Body of pancreas (tissue), 4 donors: ENCODE measurements around the gene DOK1.

ENCODE experiments used
- POLR2A ChIP-seq, 3 donors: fragments of 450-650 bp; IDR thresholded peaks; one replicate each; pipeline ENCODE4 v1.6.1; 2016; ENCODE audit warnings: antibody characterized with exemption in 3 of 3, mild to moderate bottlenecking in 2 of 3
- TF ChIP-seq, protein P1 (sequence below), 7 experiments: fragments of 450-650 bp in 4 of 7; fragments of 200-600 bp in 3 of 7; sonication (generic) in 3 of 7; IDR thresholded peaks; one replicate each; pipeline ENCODE4 v1.5.1; 2016 to 2019; ENCODE audit warnings: antibody characterized with exemption in 7 of 7

DNA sequence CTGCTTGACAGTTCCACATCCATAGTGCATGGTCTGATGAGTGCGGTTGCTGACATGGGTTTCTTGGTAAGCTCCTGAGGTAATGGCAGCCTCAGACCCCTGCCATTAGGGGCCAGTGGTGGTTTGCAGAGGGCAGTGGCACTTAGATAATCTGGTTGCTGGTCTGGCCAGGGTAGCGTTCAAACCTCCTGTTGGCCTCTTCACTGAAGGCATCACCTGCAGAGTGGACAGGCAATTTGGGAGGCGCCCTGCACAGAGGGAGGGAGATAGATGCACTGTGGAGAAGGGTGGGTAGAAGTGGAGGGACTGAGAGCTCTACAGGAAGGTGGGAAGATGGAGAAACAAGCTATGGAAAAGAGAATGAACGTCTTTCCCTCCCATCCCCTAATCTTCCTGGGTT lies 21.1 kb upstream of the DOK1 start:
- TF ChIP-seq, protein P1, sequence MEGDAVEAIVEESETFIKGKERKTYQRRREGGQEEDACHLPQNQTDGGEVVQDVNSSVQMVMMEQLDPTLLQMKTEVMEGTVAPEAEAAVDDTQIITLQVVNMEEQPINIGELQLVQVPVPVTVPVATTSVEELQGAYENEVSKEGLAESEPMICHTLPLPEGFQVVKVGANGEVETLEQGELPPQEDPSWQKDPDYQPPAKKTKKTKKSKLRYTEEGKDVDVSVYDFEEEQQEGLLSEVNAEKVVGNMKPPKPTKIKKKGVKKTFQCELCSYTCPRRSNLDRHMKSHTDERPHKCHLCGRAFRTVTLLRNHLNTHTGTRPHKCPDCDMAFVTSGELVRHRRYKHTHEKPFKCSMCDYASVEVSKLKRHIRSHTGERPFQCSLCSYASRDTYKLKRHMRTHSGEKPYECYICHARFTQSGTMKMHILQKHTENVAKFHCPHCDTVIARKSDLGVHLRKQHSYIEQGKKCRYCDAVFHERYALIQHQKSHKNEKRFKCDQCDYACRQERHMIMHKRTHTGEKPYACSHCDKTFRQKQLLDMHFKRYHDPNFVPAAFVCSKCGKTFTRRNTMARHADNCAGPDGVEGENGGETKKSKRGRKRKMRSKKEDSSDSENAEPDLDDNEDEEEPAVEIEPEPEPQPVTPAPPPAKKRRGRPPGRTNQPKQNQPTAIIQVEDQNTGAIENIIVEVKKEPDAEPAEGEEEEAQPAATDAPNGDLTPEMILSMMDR (IDR thresholded peaks at IDR 0.05) = no peak
- TF ChIP-seq POLR2A (IDR thresholded peaks at IDR 0.05) = no peak
